Vagina (tissue), 2 donors: Measurements from ENCODE around the gene ZBTB7A. TPM values are rescaled to one million over a fixed set of nuclear protein-coding genes. Genes with fewer than 3 reads are reported as not detected.

ENCODE experiments used
- DNase-seq, 2 donors: peaks; one replicate each; pipeline ENCODE4 v3.0.0-alpha.2; 2017; ENCODE audit errors: extremely low spot score in 2 of 2
- H3K27ac ChIP-seq: fragments of 200-600 bp; sonication (generic); one replicate; pipeline ENCODE4 v1.5.1; 2019
- H3K27me3 ChIP-seq: fragments of 200-600 bp; sonication (generic); one replicate; pipeline ENCODE4 v1.5.1; 2019
- H3K36me3 ChIP-seq, 2 donors: fragments of 200-600 bp; sonication (generic); one replicate each; pipeline ENCODE4 v1.5.1; 2017 to 2019
- H3K4me1 ChIP-seq: fragments of 200-600 bp; sonication (generic); one replicate; pipeline ENCODE4 v1.5.1; 2019
- H3K4me3 ChIP-seq, 2 donors: fragments of 200-600 bp; sonication (generic); 1 replicate in 1 of 2; 2 replicates in 1 of 2; pipeline ENCODE4 v1.5.1; 2016 to 2019
- H3K9me3 ChIP-seq: fragments of 200-600 bp; sonication (generic); one replicate; pipeline ENCODE4 v1.5.1; 2019
- CTCF ChIP-seq, 3 experiments: fragments of 450-650 bp in 2 of 3; fragments of 200-600 bp in 1 of 3; sonication (generic) in 1 of 3; IDR thresholded peaks; one replicate each; pipeline ENCODE4 v1.5.1; 2017 to 2019; ENCODE audit warnings: antibody characterized with exemption in 3 of 3, mild to moderate bottlenecking in 2 of 3, moderate library complexity in 2 of 3
- POLR2A ChIP-seq, 2 donors: fragments of 450-650 bp; IDR thresholded peaks; one replicate each; pipeline ENCODE4 v1.6.1; 2017; ENCODE audit warnings: antibody characterized with exemption in 2 of 2, mild to moderate bottlenecking in 2 of 2, moderate library complexity in 2 of 2
- POLR2AphosphoS5 ChIP-seq, 2 donors: sonication (generic); formaldehyde crosslinking; IDR thresholded peaks; one replicate each; pipeline ENCODE4 v1.9.0; 2017; ENCODE audit warnings: antibody characterized with exemption in 2 of 2, mild to moderate bottlenecking in 2 of 2, low read depth in 1 of 2; ENCODE audit not compliant: insufficient read depth in 1 of 2
- intact Hi-C: fragments of 100-400 bp; cut with DNase I; formaldehyde crosslinking; loops from one replicate; pipeline ENCODE4 v1.15.1; 2023
- total RNA-seq: library from RNA; depleted of rRNA; stranded (reverse); fragments of >200 nt; gene quantifications from one replicate; pipeline ENCODE4 v1.2.3, GENCODE V29; 2016

The ZBTB7A gene
- total RNA-seq, 1 donor from 2014 or later = 60.6 TPM

- Histone ChIP-seq H3K27ac (peak overlapping the region; percentile 99), H3K27me3 (no peaks in the 10 kb centered on the region), H3K9me3 (no peaks in the 10 kb centered on the region), H3K36me3 (no peaks in the 10 kb centered on the region), H3K4me1 (peaks cover 37% of the 10 kb centered on the region), H3K4me3 (peak overlapping the region; percentile 99 to 100)
- peak in 1 of 2 donors; percentile 28 for TF ChIP-seq POLR2AphosphoS5 (IDR thresholded peaks at IDR 0.05; ENCODE audit: insufficient read depth in 1 of 2, low read depth in 1 of 2)
- TF ChIP-seq POLR2A (IDR thresholded peaks at IDR 0.05) = no peak
- no peak for DNase-seq
- intact Hi-C loops = loop anchor here (5.0 kb wide), 1 partner anchor 80 kb away; the partner anchor contains the start of gene EEF2
Observed at GRCh38 chr19:4067396-4068046, 822 bp upstream of the ZBTB7A start.

- H3K27me3 ChIP-seq = no peaks in the 10 kb centered on the region
- H3K27ac ChIP-seq = peak overlapping the region; percentile 99
- no peaks in the 10 kb centered on the region for H3K36me3 ChIP-seq
- TF ChIP-seq POLR2AphosphoS5 (IDR thresholded peaks at IDR 0.05; ENCODE audit: insufficient read depth in 1 of 2, low read depth in 1 of 2) (no peak), POLR2A (IDR thresholded peaks at IDR 0.05) (no peak), CTCF (IDR thresholded peaks at IDR 0.05) (no peak)
- intact Hi-C loops = loop anchor here (5.0 kb wide), 1 partner anchor 79 kb away; the partner anchor contains the start of gene EEF2
- peak overlapping the region; percentile 99 to 100 for H3K4me3 ChIP-seq
- no peak for DNase-seq
- H3K9me3 ChIP-seq = no peaks in the 10 kb centered on the region
- peaks cover 50% of the 10 kb centered on the region for H3K4me1 ChIP-seq
Observed at GRCh38 chr19:4066176-4066606, 508 bp downstream of the ZBTB7A start.

- peak overlapping the region; percentile 99 to 100 for H3K4me3 ChIP-seq
- intact Hi-C loops = loop anchor here (5.0 kb wide), 1 partner anchor 78 kb away; the partner anchor contains the start of gene EEF2
- TF ChIP-seq CTCF (IDR thresholded peaks at IDR 0.05) (no peak), POLR2AphosphoS5 (IDR thresholded peaks at IDR 0.05; ENCODE audit: insufficient read depth in 1 of 2, low read depth in 1 of 2) (no peak), POLR2A (IDR thresholded peaks at IDR 0.05) (no peak)
Observed at GRCh38 chr19:4065430-4066175, 1.1 kb downstream of the ZBTB7A start.

GRCh38 chr19:4064496-4065260 lies 2.0 kb downstream of the ZBTB7A start:
- no peaks in the 10 kb centered on the region for H3K27me3 ChIP-seq
- peak overlapping the region; percentile 100 for H3K27ac ChIP-seq
- no peaks in the 10 kb centered on the region for H3K9me3 ChIP-seq
- peak overlapping the region; percentile 70 to 99 for H3K4me3 ChIP-seq
- peak in 1 of 2 donors; percentile 89 for DNase-seq
- TF ChIP-seq CTCF (IDR thresholded peaks at IDR 0.05) (no peak), POLR2A (IDR thresholded peaks at IDR 0.05) (peak in 1 of 2 donors; percentile 6), POLR2AphosphoS5 (IDR thresholded peaks at IDR 0.05; ENCODE audit: insufficient read depth in 1 of 2, low read depth in 1 of 2) (peak in 1 of 2 donors; percentile 47)
- intact Hi-C loops = loop anchor here (5.0 kb wide), 2 partner anchors 57 to 77 kb away; partner anchors contain the start of genes EEF2 and PIAS4
- H3K4me1 ChIP-seq = peaks cover 65% of the 10 kb centered on the region
- H3K36me3 ChIP-seq = no peaks in the 10 kb centered on the region

More at GRCh38 chr19:4065430-4066175, 1.1 kb downstream of the ZBTB7A start:
- Histone ChIP-seq H3K27ac (peak overlapping the region; percentile 100), H3K4me1 (peaks cover 56% of the 10 kb centered on the region), H3K27me3 (no peaks in the 10 kb centered on the region), H3K9me3 (no peaks in the 10 kb centered on the region), H3K36me3 (no peaks in the 10 kb centered on the region)
- peak in 1 of 2 donors; percentile 98 for DNase-seq

DNA sequence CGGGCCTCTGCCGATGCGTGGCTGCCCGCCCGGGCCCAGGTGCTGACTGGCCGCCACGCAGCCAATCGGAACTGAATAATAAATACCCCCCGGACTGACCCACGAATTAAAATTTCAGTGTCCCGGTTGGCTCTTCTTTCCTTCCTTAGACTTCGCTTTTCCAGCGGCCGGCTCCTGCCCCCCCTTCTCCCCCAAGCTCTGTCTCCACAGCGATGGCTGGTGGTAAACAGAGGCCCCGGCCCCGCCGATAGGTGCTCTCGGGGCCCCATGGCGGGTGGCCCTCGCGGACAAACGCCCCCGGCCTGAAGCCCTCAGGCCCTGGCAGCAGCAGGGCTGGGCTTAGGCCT lies 2.6 kb downstream of the ZBTB7A start:
- H3K27ac ChIP-seq = peak overlapping the region; percentile 100
- H3K27me3 ChIP-seq = no peaks in the 10 kb centered on the region
- TF ChIP-seq CTCF (IDR thresholded peaks at IDR 0.05) (no peak), POLR2AphosphoS5 (IDR thresholded peaks at IDR 0.05; ENCODE audit: insufficient read depth in 1 of 2, low read depth in 1 of 2) (peak in 1 of 2 donors; percentile 63)
- H3K9me3 ChIP-seq = no peaks in the 10 kb centered on the region
- intact Hi-C loops = loop anchor here (5.0 kb wide), 1 partner anchor 57 kb away; the partner anchor contains the start of gene PIAS4
- peaks cover 69% of the 10 kb centered on the region for H3K4me1 ChIP-seq
- H3K36me3 ChIP-seq = no peaks in the 10 kb centered on the region
- H3K4me3 ChIP-seq = peak overlapping the region; percentile 70 to 99
- peak in 1 of 2 donors; percentile 84 for DNase-seq
